ENCODE data around the gene PTGIR.
A peak's percentile ranks its signal among the peaks of the same experiment; 100 is the strongest.

PTGIR gene

GRCh38 chr19:46605356-46605821 is 19.5 kb downstream of the PTGIR start:
- H3K4me3 ChIP-seq (replicated peaks in 1 of 2; ENCODE audit: low read depth in 2 of 2, low read length in 2 of 2): no peak overlapping the region
- DNase-seq (ENCODE audit: low read depth in 2 of 2): no peak
- TF ChIP-seq, protein P1, sequence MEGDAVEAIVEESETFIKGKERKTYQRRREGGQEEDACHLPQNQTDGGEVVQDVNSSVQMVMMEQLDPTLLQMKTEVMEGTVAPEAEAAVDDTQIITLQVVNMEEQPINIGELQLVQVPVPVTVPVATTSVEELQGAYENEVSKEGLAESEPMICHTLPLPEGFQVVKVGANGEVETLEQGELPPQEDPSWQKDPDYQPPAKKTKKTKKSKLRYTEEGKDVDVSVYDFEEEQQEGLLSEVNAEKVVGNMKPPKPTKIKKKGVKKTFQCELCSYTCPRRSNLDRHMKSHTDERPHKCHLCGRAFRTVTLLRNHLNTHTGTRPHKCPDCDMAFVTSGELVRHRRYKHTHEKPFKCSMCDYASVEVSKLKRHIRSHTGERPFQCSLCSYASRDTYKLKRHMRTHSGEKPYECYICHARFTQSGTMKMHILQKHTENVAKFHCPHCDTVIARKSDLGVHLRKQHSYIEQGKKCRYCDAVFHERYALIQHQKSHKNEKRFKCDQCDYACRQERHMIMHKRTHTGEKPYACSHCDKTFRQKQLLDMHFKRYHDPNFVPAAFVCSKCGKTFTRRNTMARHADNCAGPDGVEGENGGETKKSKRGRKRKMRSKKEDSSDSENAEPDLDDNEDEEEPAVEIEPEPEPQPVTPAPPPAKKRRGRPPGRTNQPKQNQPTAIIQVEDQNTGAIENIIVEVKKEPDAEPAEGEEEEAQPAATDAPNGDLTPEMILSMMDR (IDR thresholded peaks at IDR 0.05; ENCODE audit: low read depth, low read length): no peak

DNA sequence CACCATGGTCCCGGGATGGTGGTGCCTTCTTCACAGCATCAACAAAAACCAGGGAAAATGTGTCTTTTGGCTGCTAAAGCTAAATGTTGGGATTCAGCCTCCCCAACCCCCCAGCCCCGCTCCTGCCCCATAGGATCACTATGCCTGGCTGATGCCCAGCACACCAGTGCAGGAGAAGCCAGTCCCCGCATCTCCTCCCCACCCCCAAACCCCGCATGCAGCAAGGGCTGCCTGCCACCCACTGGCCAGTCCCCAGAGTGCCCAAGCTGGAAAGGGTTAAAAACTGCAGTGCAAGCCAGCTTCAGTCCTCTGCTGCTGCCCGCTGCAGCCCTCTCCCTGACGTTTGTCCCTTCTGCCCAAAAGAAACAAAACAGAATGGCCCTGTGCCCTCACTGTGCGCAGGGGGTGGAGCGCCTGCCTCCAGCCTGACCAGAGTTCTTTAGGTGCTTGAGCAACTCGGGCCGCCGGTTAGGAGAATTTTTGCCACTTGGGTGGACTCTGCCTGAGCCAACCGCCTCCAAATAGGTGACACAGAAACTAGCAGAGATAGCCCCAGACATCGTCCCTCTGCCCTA is 20.0 kb downstream of the PTGIR start:
- H3K4me3 ChIP-seq (replicated peaks in 1 of 2; ENCODE audit: low read depth in 2 of 2, low read length in 2 of 2): no peak overlapping the region
- TF ChIP-seq, protein P1 (IDR thresholded peaks at IDR 0.05; ENCODE audit: low read depth, low read length): no peak
- DNase-seq (ENCODE audit: low read depth in 2 of 2): no peak

DNA sequence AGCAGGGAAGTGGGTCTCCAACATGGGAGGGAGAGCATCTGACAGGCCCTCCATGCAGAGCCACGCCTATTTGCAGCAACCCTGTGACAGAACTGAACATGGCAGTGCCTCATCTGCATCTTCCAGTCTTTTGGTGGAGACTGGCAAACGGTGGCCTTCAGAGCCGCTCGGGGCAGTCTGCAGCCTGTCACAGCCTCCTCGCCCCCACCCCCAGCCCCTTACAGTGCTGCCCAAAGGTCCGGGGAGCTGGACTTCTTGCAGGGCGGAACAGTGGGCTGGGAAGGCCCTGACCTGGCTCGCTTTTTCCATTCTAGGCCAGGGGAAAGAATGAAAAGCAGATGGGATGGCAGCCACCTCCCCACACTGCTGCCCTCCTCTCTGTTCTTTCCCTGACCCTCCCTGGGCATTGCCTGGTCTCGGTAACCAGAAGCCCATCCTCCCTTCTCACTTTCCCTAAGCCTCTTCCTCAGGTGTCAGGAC is 21.1 kb downstream of the PTGIR start:
- H3K4me3 ChIP-seq (replicated peaks in 1 of 2; ENCODE audit: low read depth in 2 of 2, low read length in 2 of 2): peak overlapping the region in 1 of 2 donors; percentile 98
- TF ChIP-seq, protein P1 (IDR thresholded peaks at IDR 0.05; ENCODE audit: low read depth, low read length): no peak
- DNase-seq (ENCODE audit: low read depth in 2 of 2): no peak

DNA sequence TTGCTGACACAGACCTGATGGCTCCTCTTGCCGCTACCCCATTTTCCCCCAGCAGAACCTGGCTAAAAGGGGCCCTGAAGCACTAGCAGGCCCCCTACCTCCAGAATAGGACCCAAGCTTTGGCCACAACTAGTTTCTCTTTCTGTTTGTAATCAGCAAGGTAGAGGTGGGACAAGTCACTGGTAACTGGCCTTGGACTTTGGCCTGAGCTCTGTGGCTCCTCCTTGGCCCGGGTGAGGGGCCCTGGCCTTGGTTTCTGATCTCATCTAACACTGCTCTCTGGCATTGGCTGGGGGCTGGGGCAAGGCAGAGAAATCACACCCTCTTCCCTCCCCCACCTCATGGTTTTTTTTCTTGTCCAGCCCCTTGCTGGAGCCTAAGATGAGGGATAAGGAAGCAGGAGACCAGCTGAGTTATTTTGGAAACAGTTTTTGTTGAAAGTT is 21.7 kb downstream of the PTGIR start:
- no peak for DNase-seq (ENCODE audit: low read depth in 2 of 2)
- TF ChIP-seq, protein P1 (IDR thresholded peaks at IDR 0.05; ENCODE audit: low read depth, low read length): no peak
- peak overlapping the region; percentile 98 to 99 for H3K4me3 ChIP-seq (replicated peaks in 1 of 2; ENCODE audit: low read depth in 2 of 2, low read length in 2 of 2)

GRCh38 chr19:46602392-46603194 is 22.3 kb downstream of the PTGIR start:
- DNase-seq (ENCODE audit: low read depth in 2 of 2): no peak
- TF ChIP-seq, protein P1 (IDR thresholded peaks at IDR 0.05; ENCODE audit: low read depth, low read length): no peak
- peak overlapping the region; percentile 98 to 99 for H3K4me3 ChIP-seq (replicated peaks in 1 of 2; ENCODE audit: low read depth in 2 of 2, low read length in 2 of 2)

DNA sequence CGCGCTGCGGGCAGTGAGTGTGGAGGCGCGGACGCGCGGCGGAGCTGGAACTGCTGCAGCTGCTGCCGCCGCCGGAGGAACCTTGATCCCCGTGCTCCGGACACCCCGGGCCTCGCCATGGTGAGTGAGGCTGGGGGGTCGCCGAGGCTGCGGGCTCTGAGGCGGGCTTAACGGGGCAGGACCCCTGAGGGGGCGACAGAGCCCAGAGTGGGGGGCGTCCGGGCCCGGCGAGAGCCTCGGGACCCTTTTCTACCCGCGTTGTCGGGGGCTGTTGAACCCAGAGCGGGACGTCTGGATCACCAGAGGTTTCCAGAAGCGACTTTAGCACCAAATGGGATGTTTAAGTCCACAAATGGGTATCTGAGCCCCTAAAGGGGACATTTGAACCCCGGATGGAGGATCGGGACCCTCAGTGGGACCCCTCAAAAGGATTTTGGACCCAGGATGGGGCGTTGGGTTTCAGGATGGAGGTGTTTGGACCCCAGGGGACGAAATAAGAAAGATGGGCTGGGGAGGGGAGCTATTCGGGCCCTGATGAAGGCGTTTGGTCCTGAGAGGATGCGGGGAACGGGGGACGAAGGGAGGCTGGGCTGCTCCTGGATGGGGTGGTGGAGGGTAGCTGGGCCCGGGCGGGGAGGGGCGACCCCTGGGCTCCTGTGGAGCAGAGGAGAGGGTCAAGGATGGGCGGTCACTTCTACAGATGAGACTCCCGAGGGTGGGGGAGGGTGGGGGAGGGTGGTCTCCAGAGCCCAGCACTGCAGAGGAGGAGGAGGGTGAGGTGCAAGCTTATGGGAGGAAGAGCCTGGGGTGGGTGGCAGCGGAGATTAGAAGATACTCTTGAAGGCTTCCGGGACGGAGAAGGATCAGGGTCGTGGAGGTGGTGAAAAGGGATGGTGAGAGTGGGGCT is 23.3 kb downstream of the PTGIR start, which contains the start of gene CALM3:
TSS of gene CALM3 (plus strand) at position 13 of the 907 bp plus-strand sequence. CDS start at position 118, 105 bp downstream.
- TF ChIP-seq, protein P1 (IDR thresholded peaks at IDR 0.05; ENCODE audit: low read depth, low read length): no peak
- DNase-seq (ENCODE audit: low read depth in 2 of 2): no peak
- peak within 1 kb of the TSS; percentile 98 to 99 for H3K4me3 ChIP-seq (replicated peaks in 1 of 2; ENCODE audit: low read depth in 2 of 2, low read length in 2 of 2)
